ENCODE results near the gene GTF2IRD1.
A peak's percentile ranks its signal among the peaks of the same experiment; 100 is the strongest.

Gene GTF2IRD1

GRCh38 chr7:74466196-74466813, 12.6 kb downstream of the GTF2IRD1 start:
- Histone ChIP-seq H3K9me3 (ENCODE audit: control insufficient read depth, insufficient read depth, low read length) (no peaks in the 10 kb centered on the region), H4K20me1 (ENCODE audit: control insufficient read depth, insufficient read depth, low read depth, low read length) (no peaks in the 10 kb centered on the region; the same call in 1 of the 2 replicates), H3K4me3 (ENCODE audit: low read length) (peak overlapping the region; percentile 62), H3K79me2 (ENCODE audit: control insufficient read depth, low read length) (peaks cover 98% of the 10 kb centered on the region), H3K36me3 (ENCODE audit: control insufficient read depth, low read length) (peaks cover 24% of the 10 kb centered on the region), H3F3A (ENCODE audit: control insufficient read depth, insufficient read depth) (peaks cover 27% of the 10 kb centered on the region), H3K27me3 (ENCODE audit: control insufficient read depth, low read length) (no peaks in the 10 kb centered on the region), H3K9me2 (replicated peaks; ENCODE audit: control insufficient read depth, low read length) (no peaks in the 10 kb centered on the region), H3K27ac (ENCODE audit: low read depth, low read length) (peak overlapping the region; percentile 90), H3K4me2 (ENCODE audit: low read length) (peak overlapping the region; percentile 82), H3K4me1 (ENCODE audit: control insufficient read depth, low read length) (peaks cover 80% of the 10 kb centered on the region)
- TF ChIP-seq EZH2phosphoT487 (IDR thresholded peaks at IDR 0.05; ENCODE audit: borderline replicate concordance, low read length) (no peak), CTCF (IDR thresholded peaks at IDR 0.05; ENCODE audit: low read depth, low read length, poor library complexity, severe bottlenecking) (no peak)

GRCh38 chr7:74467876-74468275, 14.2 kb downstream of the GTF2IRD1 start:
- Histone ChIP-seq H3K9me3 (ENCODE audit: control insufficient read depth, insufficient read depth, low read length) (no peaks in the 10 kb centered on the region), H3K4me1 (ENCODE audit: control insufficient read depth, low read length) (peaks cover 69% of the 10 kb centered on the region), H3K9me2 (replicated peaks; ENCODE audit: control insufficient read depth, low read length) (no peaks in the 10 kb centered on the region), H4K20me1 (ENCODE audit: control insufficient read depth, insufficient read depth, low read depth, low read length) (no peaks in the 10 kb centered on the region; the same call in 1 of the 2 replicates), H3K36me3 (ENCODE audit: control insufficient read depth, low read length) (peaks cover 23% of the 10 kb centered on the region), H3K4me2 (ENCODE audit: low read length) (peak overlapping the region; percentile 82), H3K27ac (ENCODE audit: low read depth, low read length) (peak overlapping the region; percentile 90), H3K4me3 (ENCODE audit: low read length) (peak overlapping the region; percentile 34), H3K27me3 (ENCODE audit: control insufficient read depth, low read length) (no peaks in the 10 kb centered on the region), H3F3A (ENCODE audit: control insufficient read depth, insufficient read depth) (peaks cover 27% of the 10 kb centered on the region), H3K79me2 (ENCODE audit: control insufficient read depth, low read length) (peaks cover 95% of the 10 kb centered on the region)
- TF ChIP-seq CTCF (IDR thresholded peaks at IDR 0.05; ENCODE audit: low read depth, low read length, poor library complexity, severe bottlenecking): no peak
- TF ChIP-seq EZH2phosphoT487 (IDR thresholded peaks at IDR 0.05; ENCODE audit: borderline replicate concordance, low read length): no peak

GRCh38 chr7:74470504-74470903, 16.8 kb downstream of the GTF2IRD1 start:
- Histone ChIP-seq H3K4me2 (ENCODE audit: low read length) (no peak overlapping the region), H3K27me3 (ENCODE audit: control insufficient read depth, low read length) (no peaks in the 10 kb centered on the region), H4K20me1 (ENCODE audit: control insufficient read depth, insufficient read depth, low read depth, low read length) (peaks cover 6% of the 10 kb centered on the region; the same call in 1 of the 2 replicates), H3K36me3 (ENCODE audit: control insufficient read depth, low read length) (peaks cover 9% of the 10 kb centered on the region), H3K9me3 (ENCODE audit: control insufficient read depth, insufficient read depth, low read length) (no peaks in the 10 kb centered on the region), H3F3A (ENCODE audit: control insufficient read depth, insufficient read depth) (peaks cover 16% of the 10 kb centered on the region), H3K4me3 (ENCODE audit: low read length) (no peak overlapping the region), H3K27ac (ENCODE audit: low read depth, low read length) (no peak overlapping the region), H3K4me1 (ENCODE audit: control insufficient read depth, low read length) (peaks cover 67% of the 10 kb centered on the region), H3K79me2 (ENCODE audit: control insufficient read depth, low read length) (peaks cover 94% of the 10 kb centered on the region), H3K9me2 (replicated peaks; ENCODE audit: control insufficient read depth, low read length) (no peaks in the 10 kb centered on the region)
- TF ChIP-seq CTCF (IDR thresholded peaks at IDR 0.05; ENCODE audit: low read depth, low read length, poor library complexity, severe bottlenecking): no peak
- TF ChIP-seq EZH2phosphoT487 (IDR thresholded peaks at IDR 0.05; ENCODE audit: borderline replicate concordance, low read length): no peak

All from DOHH2 (cell line).